Heart left ventricle (tissue), 13 donors: Measurements from ENCODE around the gene CPEB4.

Experiments
- POLR2A ChIP-seq, 2 donors: fragments of 450-650 bp; IDR thresholded peaks; one replicate each; pipeline ENCODE4 v1.6.1; 2017; ENCODE audit warnings: antibody characterized with exemption in 2 of 2, mild to moderate bottlenecking in 2 of 2, moderate library complexity in 2 of 2
- TF ChIP-seq, protein P1 (sequence below), 12 donors: fragments of 200-600 bp; sonication (generic) in 4 of 12; IDR thresholded peaks; one replicate each; pipeline versions ENCODE4 v1.5.0 to v1.8.0; 2018 to 2022; ENCODE audit warnings: antibody characterized with exemption in 12 of 12, mild to moderate bottlenecking in 5 of 12
- donor health status: ischemic (EF 13 %, LVEDD 7.1; RV severe dilation, severe dysfunction).
- donor health status: DM: no; HTN: yes; CAD: no.
- donor health status: DM: no; HTN: no; CAD: no.
- donor health status: ischemic (EF 25% LVEDD 6.9; RV normal size, moderate dysfunction).
- donor health status: ischemic (EF 25% LVEDD 5.7; RV mildly dilated, moderate dysfunction).
- donor health status: ischemic (EF 35%, LVEDD 5.7; RV mildly dilated, moderate dysfunction).
- donor health status: nonischemic (EF 11% LVEDD 7.7; RV severe dilation, severe dysfunction).
- donor health status: DM: yes; HTN: yes; CAD: no.
- donor health status: PGD.
- donor health status: ischemic (EF 29% LVEDD 5.4; RV normal size, mild dysfunction).
- donor health status: nonischemic (EF 23%, LVEDD 6.1; RV moderate dilation, normal function).

DNA sequence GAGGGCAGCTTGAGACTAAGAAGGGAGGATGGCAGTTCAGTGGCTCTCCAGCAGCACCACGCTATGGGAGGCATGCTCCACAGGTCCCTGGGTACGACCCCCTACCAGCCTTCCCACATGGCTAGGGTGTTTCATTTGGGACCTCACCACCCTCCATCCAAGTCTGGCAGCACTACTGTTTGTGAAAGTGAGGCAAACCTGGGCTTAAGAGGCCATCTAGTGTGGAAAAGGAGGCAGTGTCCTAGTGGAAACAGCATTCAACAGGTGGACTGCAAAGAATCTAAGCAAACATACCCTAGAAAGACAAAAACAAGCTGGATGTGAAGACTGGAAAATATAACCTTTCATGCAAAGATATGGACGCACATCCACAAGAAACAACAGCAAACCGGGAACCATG lies 96.1 kb downstream of the CPEB4 start:
- TF ChIP-seq, protein P1, sequence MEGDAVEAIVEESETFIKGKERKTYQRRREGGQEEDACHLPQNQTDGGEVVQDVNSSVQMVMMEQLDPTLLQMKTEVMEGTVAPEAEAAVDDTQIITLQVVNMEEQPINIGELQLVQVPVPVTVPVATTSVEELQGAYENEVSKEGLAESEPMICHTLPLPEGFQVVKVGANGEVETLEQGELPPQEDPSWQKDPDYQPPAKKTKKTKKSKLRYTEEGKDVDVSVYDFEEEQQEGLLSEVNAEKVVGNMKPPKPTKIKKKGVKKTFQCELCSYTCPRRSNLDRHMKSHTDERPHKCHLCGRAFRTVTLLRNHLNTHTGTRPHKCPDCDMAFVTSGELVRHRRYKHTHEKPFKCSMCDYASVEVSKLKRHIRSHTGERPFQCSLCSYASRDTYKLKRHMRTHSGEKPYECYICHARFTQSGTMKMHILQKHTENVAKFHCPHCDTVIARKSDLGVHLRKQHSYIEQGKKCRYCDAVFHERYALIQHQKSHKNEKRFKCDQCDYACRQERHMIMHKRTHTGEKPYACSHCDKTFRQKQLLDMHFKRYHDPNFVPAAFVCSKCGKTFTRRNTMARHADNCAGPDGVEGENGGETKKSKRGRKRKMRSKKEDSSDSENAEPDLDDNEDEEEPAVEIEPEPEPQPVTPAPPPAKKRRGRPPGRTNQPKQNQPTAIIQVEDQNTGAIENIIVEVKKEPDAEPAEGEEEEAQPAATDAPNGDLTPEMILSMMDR (IDR thresholded peaks at IDR 0.05), result peak; percentile 7 to 53 (median 41)
- no peak for TF ChIP-seq POLR2A (IDR thresholded peaks at IDR 0.05)
